K562 (cell line): Measurements from ENCODE around the gene P2RX2. TPM values are rescaled to one million over a fixed set of nuclear protein-coding genes. Genes with fewer than 3 reads are reported as not detected.

Experiments
- ATAC-seq: fragments of 200-7000 bp; cut with Tn5 transposase; 3 replicates; pipeline ENCODE4 v1.9.1; 2020; ENCODE audit warnings: moderate library complexity
- BruUV-seq: library from RNA; stranded (reverse); fragments of 400-500 nt; replicated peaks from 2 replicates; lab custom pipeline; 2021; lab: Mats Ljungman, UMichigan
- CTCF ChIA-PET: fragments of 300-600 bp; formaldehyde crosslinking; extraction: SDS; loops from one replicate; lab custom pipeline; 2021; ENCODE audit warnings: low intra/inter-chr PET ratio; lab: Yijun Ruan, JAX
- POLR2A ChIA-PET: fragments of 300-600, 350-650 bp; sonication (Branson Sonifier 250); formaldehyde crosslinking; extraction: SDS; loops from one replicate; lab custom pipeline; 2021; ENCODE audit warnings: antibody characterized with exemption, inconsistent platforms; lab: Yijun Ruan, JAX
- DNase-seq, 4 experiments: peaks; one replicate each; pipeline versions ENCODE4 v3.0.0 to v3.0.0-alpha.2; 2011 to 2018; ENCODE audit warnings: low spot score in 3 of 4, mixed read lengths in 3 of 4; ENCODE audit errors: extremely low read depth in 1 of 4
- FAIRE-seq: peaks from 2 replicates; lab custom pipeline; 2011; peaks lifted over from hg19 to GRCh38; lab: Jason Lieb, UNC
- H2AFZ ChIP-seq: 2 replicates; pipeline ENCODE4 v1.6.0; 2011; ENCODE audit warnings: low read depth, low read length, control low read depth, inconsistent platforms
- H3K27ac ChIP-seq: fragments of 200-600 bp; 3 replicates; pipeline ENCODE4 v1.8.0; 2011; ENCODE audit warnings: low read depth, mild to moderate bottlenecking, control low read depth, inconsistent platforms, low read length, moderate library complexity, mixed read lengths; ENCODE audit errors: extremely low read depth
- H3K27me3 ChIP-seq, 2 experiments: fragments of 300-600 bp in 1 of 2; 2 replicates in 1 of 2; 3 replicates in 1 of 2; pipeline versions ENCODE4 v1.6.0 to v1.8.0; 2011; ENCODE audit warnings: inconsistent platforms in 2 of 2, low read length in 2 of 2, mild to moderate bottlenecking in 1 of 2, mixed read lengths in 1 of 2, moderate library complexity in 1 of 2; ENCODE audit not compliant: control insufficient read depth in 2 of 2, insufficient read depth in 2 of 2
- H3K36me3 ChIP-seq: fragments of 300-600 bp; 3 replicates; pipeline ENCODE4 v1.8.0; 2011; ENCODE audit warnings: mild to moderate bottlenecking, low read length, inconsistent platforms; ENCODE audit not compliant: control insufficient read depth, insufficient read depth
- H3K4me1 ChIP-seq, 2 experiments: fragments of 200-600 bp in 1 of 2; replicated peaks in 1 of 2; 2 replicates in 1 of 2; 3 replicates in 1 of 2; pipeline versions ENCODE4 v1.5.1 to v1.8.0; 2011; ENCODE audit warnings: inconsistent platforms in 2 of 2, low read length in 2 of 2, mild to moderate bottlenecking in 1 of 2, mixed read lengths in 1 of 2, moderate library complexity in 1 of 2; ENCODE audit not compliant: control insufficient read depth in 2 of 2, insufficient read depth in 2 of 2
- H3K4me2 ChIP-seq: 2 replicates; pipeline ENCODE4 v1.6.1; 2011; ENCODE audit warnings: low read length, control low read depth, inconsistent platforms, mixed read lengths; ENCODE audit not compliant: insufficient read depth
- H3K4me3 ChIP-seq: fragments of 200-600 bp; sonication (generic), shearing (Covaris generic); 2 replicates; pipeline ENCODE4 v1.5.1; 2016; ENCODE audit warnings: control low read depth, inconsistent platforms
- H3K79me2 ChIP-seq: fragments of 200-600 bp; 3 replicates; pipeline ENCODE4 v1.8.0; 2011; ENCODE audit warnings: low read length, inconsistent platforms; ENCODE audit not compliant: control insufficient read depth, insufficient read depth
- H3K9ac ChIP-seq, 2 experiments: 2 replicates each; pipeline versions ENCODE4 v1.6.0 to v1.6.1; 2011; ENCODE audit warnings: low read depth in 2 of 2, low read length in 2 of 2, control low read depth in 1 of 2, inconsistent platforms in 1 of 2, mild to moderate bottlenecking in 1 of 2, mixed read lengths in 1 of 2; ENCODE audit not compliant: insufficient read depth in 1 of 2
- H3K9me1 ChIP-seq: one replicate; pipeline ENCODE4 v1.6.0; 2011; ENCODE audit warnings: inconsistent platforms, mild to moderate bottlenecking, low read length, moderate library complexity; ENCODE audit not compliant: control insufficient read depth, insufficient read depth
- H3K9me3 ChIP-seq: replicated peaks from 2 replicates; pipeline ENCODE4 v1.5.1; 2011; ENCODE audit warnings: low read depth, low read length, inconsistent platforms; ENCODE audit not compliant: control insufficient read depth, insufficient read depth
- H4K20me1 ChIP-seq: replicated peaks from 2 replicates; pipeline ENCODE4 v1.6.1; 2011; ENCODE audit warnings: low read length, inconsistent platforms, mixed read lengths; ENCODE audit not compliant: control insufficient read depth, insufficient read depth
- C11orf30 ChIP-seq: fragments of 450-650 bp; IDR thresholded peaks from 2 replicates; pipeline ENCODE4 v1.6.1; 2016; ENCODE audit warnings: low read depth, mild to moderate bottlenecking
- EP400 ChIP-seq: fragments of 450-650 bp; IDR thresholded peaks from 2 replicates; pipeline ENCODE4 v1.6.1; 2017; ENCODE audit warnings: antibody characterized with exemption, mild to moderate bottlenecking, moderate library complexity
- KAT7 ChIP-seq: sonication (generic); formaldehyde crosslinking; IDR thresholded peaks from 2 replicates; pipeline ENCODE4 v1.8.0; 2022; ENCODE audit warnings: missing genetic modification reagents, mild to moderate bottlenecking, borderline replicate concordance
- MAFG ChIP-seq: fragments of 450-650 bp; conservative IDR thresholded peaks from 2 replicates; pipeline ENCODE4 v1.6.1; 2016; ENCODE audit warnings: missing genetic modification characterization, missing compliant biosample characterization
- MAZ ChIP-seq, 2 experiments: fragments of 450-650 bp in 1 of 2; sonication (generic) in 1 of 2; formaldehyde crosslinking; IDR thresholded peaks in 1 of 2; conservative IDR thresholded peaks in 1 of 2; 2 replicates each; pipeline versions ENCODE4 v1.4.0 to v1.5.0; 2020; ENCODE audit warnings: mild to moderate bottlenecking in 1 of 2, missing genetic modification reagents in 1 of 2
- MITF ChIP-seq: IDR thresholded peaks from 2 replicates; pipeline ENCODE4 v1.6.1; 2014; ENCODE audit warnings: antibody characterized with exemption
- NFE2 ChIP-seq: IDR thresholded peaks from 2 replicates; pipeline ENCODE4 v1.6.1; 2014; ENCODE audit warnings: antibody characterized with exemption, low read depth
- NR3C1 ChIP-seq: sonication (generic); formaldehyde crosslinking; IDR thresholded peaks from 2 replicates; pipeline ENCODE4 v1.8.1; 2022; ENCODE audit warnings: missing genetic modification reagents
- PPARD ChIP-seq: fragments of 250-450 bp; sonication (Bioruptor Pico); IDR thresholded peaks from 2 replicates; pipeline ENCODE4 v1.8.0; 2022; ENCODE audit warnings: inconsistent platforms, mild to moderate bottlenecking, moderate library complexity
- RBM14 ChIP-seq: fragments of 200-400 bp; formaldehyde crosslinking; IDR thresholded peaks from 2 replicates; pipeline ENCODE4 v1.6.1; 2018; ENCODE audit warnings: low read depth, mild to moderate bottlenecking, low read length, moderate library complexity, borderline replicate concordance; ENCODE audit not compliant: insufficient read depth
- SMARCA4 ChIP-seq: fragments of 450-650 bp; IDR thresholded peaks from 2 replicates; pipeline ENCODE4 v1.6.1; 2016
- SP1 ChIP-seq: sonication (generic); formaldehyde crosslinking; IDR thresholded peaks from 2 replicates; pipeline ENCODE4 v1.8.1; 2022; ENCODE audit warnings: mild to moderate bottlenecking, missing genetic modification reagents
- ZBTB11 ChIP-seq, 3 experiments: fragments of 200-800 bp in 1 of 3; fragments of 250-450 bp in 1 of 3; fragments of 450-650 bp in 1 of 3; sonication (Bioruptor Pico) in 1 of 3; sonication (Bioruptor generic) in 1 of 3; formaldehyde crosslinking in 1 of 3; IDR thresholded peaks; 2 replicates each; pipeline versions ENCODE4 v1.6.1 to v1.8.0; 2016 to 2022; ENCODE audit warnings: mild to moderate bottlenecking in 2 of 3, missing genetic modification characterization in 2 of 3, missing compliant biosample characterization in 1 of 3, moderate library complexity in 1 of 3
- ZFP1 ChIP-seq: fragments of 450-650 bp; formaldehyde crosslinking; IDR thresholded peaks from 2 replicates; pipeline ENCODE4 v1.4.0; 2020; ENCODE audit warnings: mild to moderate bottlenecking, mixed read lengths
- ZNF24 ChIP-seq: fragments of 450-650 bp; IDR thresholded peaks from 2 replicates; pipeline ENCODE4 v1.6.1; 2016
- WGBS: fragments of 100-300 bp; shearing (Covaris generic); methylation state at CpG from one replicate; pipeline ENCODE4 v1.1.6; 2016; ENCODE audit warnings: low coverage, mixed read lengths; ENCODE audit not compliant: insufficient coverage; ENCODE audit errors: missing lambda C conversion rate; 5-methylcytosine and 5-hydroxymethylcytosine counted together
- in situ Hi-C: fragments of 300-500 bp; cut with MboI; formaldehyde crosslinking; loops from 4 replicates; pipeline ENCODE4 v1.15.0; 2018; ENCODE audit warnings: inconsistent platforms, mixed read lengths
- intact Hi-C: fragments of 100-400 bp; cut with micrococcal nuclease; formaldehyde crosslinking; loops from 2 replicates; pipeline ENCODE4 v1.14.2; 2022
- polyA plus RNA-seq, 8 experiments: library from polyadenylated mRNA; depleted of rRNA in 4 of 8; stranded (reverse) in 5 of 8; unstranded in 3 of 8; fragments of >200 nt; fragmentation: Nextera tagmentation in 2 of 8; fragmentation: Illumina TruSeq in 1 of 8; extraction: Ambion mirVana in 2 of 8; extraction: Trizol in 1 of 8; gene quantifications; 2 replicates each; pipeline versions ENCODE4 v1.2.1 to v1.2.3, GENCODE V29; 2011 to 2014; ENCODE audit warnings: inconsistent platforms in 1 of 8, missing spikeins in 1 of 8
- total RNA-seq, 7 experiments: library from RNA; depleted of rRNA in 6 of 7; stranded (reverse); fragments of >200 nt in 6 of 7; fragmentation: Illumina TruSeq in 2 of 7; extraction: Trizol in 2 of 7; gene quantifications; 2 replicates each; pipeline versions ENCODE4 v1.2.1 to v1.2.3, GENCODE V29; 2011 to 2021; ENCODE audit warnings: low replicate concordance in 1 of 7
- TF ChIP-seq, protein P1 (sequence below): IDR thresholded peaks from 2 replicates; pipeline ENCODE4 v1.6.1; 2011; ENCODE audit not compliant: insufficient read length; ENCODE audit errors: extremely low read depth
- TF ChIP-seq, protein P2 (sequence below): fragments of 450-650 bp; formaldehyde crosslinking; IDR thresholded peaks from 2 replicates; pipeline ENCODE4 v1.4.0; 2020; ENCODE audit warnings: mild to moderate bottlenecking, moderate library complexity

P2RX2 gene
- total and polyA plus RNA-seq, 9 of the 15 experiments (the other 6 are each of a cell fraction or from before 2014, with no cell fraction given), result not detected

DNA sequence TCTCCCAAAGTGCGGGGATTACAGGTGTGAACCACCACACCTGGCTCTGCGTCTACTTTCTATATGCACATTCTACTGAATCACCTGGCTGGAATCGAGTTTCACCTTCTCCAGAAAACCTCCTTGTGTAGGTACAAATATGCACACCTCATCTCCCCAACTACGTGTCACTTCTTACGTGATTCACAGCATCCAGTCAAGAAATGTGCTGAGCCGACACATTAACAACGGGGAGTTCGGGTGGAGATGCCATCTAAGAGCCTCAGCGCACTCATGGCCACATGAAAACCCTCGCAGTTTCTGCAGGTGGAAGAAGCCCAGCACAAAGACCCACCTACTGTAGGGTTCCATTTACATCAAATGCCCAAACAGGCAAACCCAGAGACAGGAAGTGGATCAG is 29.3 kb downstream of the P2RX2 start:
- no peaks in the 10 kb centered on the region for H3K27me3 ChIP-seq
- no peak overlapping the region for H3K4me3 ChIP-seq
- POLR2A ChIA-PET, result interaction anchor here (0.7 kb wide), 1 partner anchor 11 kb away, joined by 4 read pairs; no protein-coding TSS in a partner anchor
- H3K9me1 ChIP-seq, result peaks cover 4% of the 10 kb centered on the region
- no peak overlapping the region for H2AFZ ChIP-seq
- ATAC-seq, result no peak
- no peak overlapping the region for H3K4me2 ChIP-seq
- WGBS, result 97% methylated on average over 10 of the region's 10 CpGs
- in situ Hi-C loops, result no loop called here
- FAIRE-seq, result no peak
- intact Hi-C loops, result no loop called here
- no peak for DNase-seq
- H3K79me2 ChIP-seq, result no peaks in the 10 kb centered on the region
- H3K9me3 ChIP-seq, result no peaks in the 10 kb centered on the region
- H3K9ac ChIP-seq, result no peak overlapping the region
- CTCF ChIA-PET, result no interaction called here
- peaks cover 92% of the 10 kb centered on the region for H3K36me3 ChIP-seq
- H4K20me1 ChIP-seq, result 0 out of 2 replicates have a peak, but pooled peaks cover 4% of the 10 kb centered on the region
- H3K27ac ChIP-seq, result no peak overlapping the region
- H3K4me1 ChIP-seq, result no peaks in the 10 kb centered on the region
- no TSS peak for BruUV-seq
- TF ChIP-seq KAT7 (CRISPR knock-in tag), result no peak
- TF ChIP-seq SP1 (CRISPR knock-in tag), result no peak
- no peak for TF ChIP-seq NR3C1 (CRISPR knock-in tag)
- TF ChIP-seq ZBTB11 (CRISPR knock-in tag; IDR thresholded peaks at IDR 0.05), result no peak
- TF ChIP-seq SMARCA4, result no peak
- TF ChIP-seq MITF, result no peak
- no peak for TF ChIP-seq ZFP1 (CRISPR knock-in tag)
- TF ChIP-seq RBM14, result no peak
- TF ChIP-seq MAZ (CRISPR knock-in tag; conservative IDR thresholded peaks at IDR 0.05 in 1 of 2, IDR thresholded peaks at IDR 0.05 in 1 of 2), result no peak
- TF ChIP-seq C11orf30, result peak; percentile 32; the same call in 1 of the 2 replicates
- no peak for TF ChIP-seq PPARD (CRISPR knock-in tag)
- peak; percentile 40; the same call in 1 of the 2 replicates for TF ChIP-seq MAFG (tag)
- TF ChIP-seq EP400, result no peak
- TF ChIP-seq, protein P1, sequence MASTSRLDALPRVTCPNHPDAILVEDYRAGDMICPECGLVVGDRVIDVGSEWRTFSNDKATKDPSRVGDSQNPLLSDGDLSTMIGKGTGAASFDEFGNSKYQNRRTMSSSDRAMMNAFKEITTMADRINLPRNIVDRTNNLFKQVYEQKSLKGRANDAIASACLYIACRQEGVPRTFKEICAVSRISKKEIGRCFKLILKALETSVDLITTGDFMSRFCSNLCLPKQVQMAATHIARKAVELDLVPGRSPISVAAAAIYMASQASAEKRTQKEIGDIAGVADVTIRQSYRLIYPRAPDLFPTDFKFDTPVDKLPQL, result no peak
- TF ChIP-seq, protein P2, sequence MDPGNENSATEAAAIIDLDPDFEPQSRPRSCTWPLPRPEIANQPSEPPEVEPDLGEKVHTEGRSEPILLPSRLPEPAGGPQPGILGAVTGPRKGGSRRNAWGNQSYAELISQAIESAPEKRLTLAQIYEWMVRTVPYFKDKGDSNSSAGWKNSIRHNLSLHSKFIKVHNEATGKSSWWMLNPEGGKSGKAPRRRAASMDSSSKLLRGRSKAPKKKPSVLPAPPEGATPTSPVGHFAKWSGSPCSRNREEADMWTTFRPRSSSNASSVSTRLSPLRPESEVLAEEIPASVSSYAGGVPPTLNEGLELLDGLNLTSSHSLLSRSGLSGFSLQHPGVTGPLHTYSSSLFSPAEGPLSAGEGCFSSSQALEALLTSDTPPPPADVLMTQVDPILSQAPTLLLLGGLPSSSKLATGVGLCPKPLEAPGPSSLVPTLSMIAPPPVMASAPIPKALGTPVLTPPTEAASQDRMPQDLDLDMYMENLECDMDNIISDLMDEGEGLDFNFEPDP, result no peak
- TF ChIP-seq ZNF24, result no peak
- TF ChIP-seq NFE2, result no peak
